Breast epithelium (tissue), 4 donors: ENCODE measurements around the gene KIF18A. TPM values are rescaled to one million over a fixed set of nuclear protein-coding genes. Genes with fewer than 3 reads are reported as not detected.

Experiments
- DNase-seq, 2 donors: peaks; one replicate each; pipeline ENCODE4 v3.0.0-alpha.2; 2019; ENCODE audit warnings: low spot score in 2 of 2
- H3K27ac ChIP-seq, 2 donors: fragments of 200-600 bp; sonication (generic) in 1 of 2; one replicate each; pipeline ENCODE4 v1.5.1; 2016 to 2019; ENCODE audit warnings: mild to moderate bottlenecking in 1 of 2
- H3K27me3 ChIP-seq, 2 donors: fragments of 200-600 bp; sonication (generic) in 1 of 2; one replicate each; pipeline versions ENCODE4 v1.5.1 to v1.6.0; 2017 to 2019; ENCODE audit warnings: control low read depth in 1 of 2, mild to moderate bottlenecking in 1 of 2
- H3K36me3 ChIP-seq: fragments of 200-600 bp; one replicate; pipeline ENCODE4 v1.5.1; 2019
- H3K4me1 ChIP-seq, 2 donors: fragments of 200-600 bp; sonication (generic); one replicate each; pipeline ENCODE4 v1.5.1; 2016 to 2019; ENCODE audit warnings: control low read depth in 1 of 2
- H3K4me3 ChIP-seq, 3 donors: fragments of 200-600 bp; sonication (generic); 1 replicate in 2 of 3; 2 replicates in 1 of 3; pipeline ENCODE4 v1.5.1; 2016 to 2019; ENCODE audit warnings: mild to moderate bottlenecking in 3 of 3, moderate library complexity in 2 of 3
- H3K9me3 ChIP-seq, 2 donors: fragments of 200-600 bp; sonication (generic) in 1 of 2; one replicate each; pipeline ENCODE4 v1.5.1; 2016 to 2019; ENCODE audit warnings: control low read depth in 1 of 2
- CTCF ChIP-seq, 3 donors: fragments of 450-650 bp; IDR thresholded peaks; one replicate each; pipeline ENCODE4 v1.5.1; 2016 to 2017; ENCODE audit warnings: antibody characterized with exemption in 3 of 3, mild to moderate bottlenecking in 3 of 3, moderate library complexity in 3 of 3
- POLR2A ChIP-seq: fragments of 450-650 bp; IDR thresholded peaks from one replicate; pipeline ENCODE4 v1.6.1; 2016; ENCODE audit warnings: antibody characterized with exemption, mild to moderate bottlenecking, moderate library complexity
- POLR2AphosphoS5 ChIP-seq, 3 donors: sonication (generic); formaldehyde crosslinking; IDR thresholded peaks; one replicate each; pipeline ENCODE4 v1.6.1; 2017; ENCODE audit warnings: antibody characterized with exemption in 3 of 3
- intact Hi-C: fragments of 100-400 bp; cut with DNase I; formaldehyde crosslinking; loops from one replicate; pipeline ENCODE4 v1.15.1; 2023; ENCODE audit warnings: low total_unique reads
- total RNA-seq, 3 donors: library from RNA; depleted of rRNA; stranded (reverse); fragments of >200 nt; gene quantifications; one replicate each; pipeline ENCODE4 v1.1.0, GENCODE V29; 2016

The KIF18A gene
- total RNA-seq, 3 donors from 2014 or later, result 0.32 to 1.5 (median 0.33) TPM

DNA sequence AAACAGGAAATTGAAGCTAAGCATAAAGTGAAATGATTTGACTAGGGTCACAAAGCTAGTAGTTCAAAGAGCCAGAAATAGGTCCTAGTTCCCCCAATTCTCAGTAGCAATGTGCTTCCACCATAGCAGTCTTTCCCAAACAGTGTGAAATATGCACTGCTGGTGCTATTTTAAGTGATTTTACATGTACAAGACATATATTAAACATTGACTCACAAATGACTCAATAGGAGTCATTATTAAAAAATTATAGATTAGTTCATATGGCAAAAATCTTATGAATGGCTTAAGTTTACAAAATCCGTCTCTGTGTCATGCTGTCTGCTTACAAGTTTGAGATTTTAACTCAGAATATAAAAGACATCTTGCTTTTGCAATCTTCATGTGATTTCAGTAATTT lies 21.4 kb downstream of the KIF18A start:
- H3K4me3 ChIP-seq, result no peak overlapping the region
- no peak for DNase-seq
- H3K36me3 ChIP-seq, result no peaks in the 10 kb centered on the region
- H3K4me1 ChIP-seq, result no peaks in the 10 kb centered on the region
- intact Hi-C loops, result no loop called here
- no peaks in the 10 kb centered on the region for H3K9me3 ChIP-seq
- H3K27me3 ChIP-seq, result no peaks in the 10 kb centered on the region
- no peak overlapping the region for H3K27ac ChIP-seq
- TF ChIP-seq POLR2A, result no peak
- TF ChIP-seq POLR2AphosphoS5 (IDR thresholded peaks at IDR 0.05), result no peak
- TF ChIP-seq CTCF (IDR thresholded peaks at IDR 0.05), result no peak

DNA sequence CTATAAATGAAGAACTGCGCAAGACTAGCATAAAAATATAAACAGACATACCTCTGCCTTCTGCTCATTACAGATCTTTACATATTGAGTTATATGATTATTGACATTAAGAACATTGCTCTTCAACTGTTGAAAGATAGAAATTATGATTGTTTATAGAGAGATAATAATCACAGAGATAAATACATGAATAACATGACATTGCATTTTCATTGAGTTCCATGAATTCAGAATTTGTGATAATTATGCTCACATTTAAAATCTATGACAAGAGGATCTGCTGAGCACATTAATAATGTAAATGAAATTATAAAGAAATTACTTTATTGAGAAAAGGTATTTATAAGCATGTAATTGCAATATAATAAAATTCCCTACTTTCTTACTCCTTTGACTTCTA lies 24.8 kb downstream of the KIF18A start:
- TF ChIP-seq POLR2AphosphoS5 (IDR thresholded peaks at IDR 0.05), result no peak
- TF ChIP-seq CTCF (IDR thresholded peaks at IDR 0.05), result no peak
- no peak for TF ChIP-seq POLR2A
- H3K4me1 ChIP-seq, result no peaks in the 10 kb centered on the region
- no peak overlapping the region for H3K4me3 ChIP-seq
- H3K9me3 ChIP-seq, result no peaks in the 10 kb centered on the region
- no peak overlapping the region for H3K27ac ChIP-seq
- no peaks in the 10 kb centered on the region for H3K36me3 ChIP-seq
- intact Hi-C loops, result no loop called here
- H3K27me3 ChIP-seq, result no peaks in the 10 kb centered on the region
- DNase-seq, result no peak

- TF ChIP-seq CTCF (IDR thresholded peaks at IDR 0.05), result no peak
- no peak for TF ChIP-seq POLR2AphosphoS5 (IDR thresholded peaks at IDR 0.05)
- TF ChIP-seq POLR2A, result no peak
- intact Hi-C loops, result no loop called here
- Histone ChIP-seq H3K4me1 (no peaks in the 10 kb centered on the region), H3K27me3 (no peaks in the 10 kb centered on the region), H3K9me3 (no peaks in the 10 kb centered on the region), H3K27ac (no peak overlapping the region), H3K4me3 (no peak overlapping the region), H3K36me3 (no peaks in the 10 kb centered on the region)
- DNase-seq, result no peak
Observed at GRCh38 chr11:28077521-28077920, 30.4 kb downstream of the KIF18A start.

DNA sequence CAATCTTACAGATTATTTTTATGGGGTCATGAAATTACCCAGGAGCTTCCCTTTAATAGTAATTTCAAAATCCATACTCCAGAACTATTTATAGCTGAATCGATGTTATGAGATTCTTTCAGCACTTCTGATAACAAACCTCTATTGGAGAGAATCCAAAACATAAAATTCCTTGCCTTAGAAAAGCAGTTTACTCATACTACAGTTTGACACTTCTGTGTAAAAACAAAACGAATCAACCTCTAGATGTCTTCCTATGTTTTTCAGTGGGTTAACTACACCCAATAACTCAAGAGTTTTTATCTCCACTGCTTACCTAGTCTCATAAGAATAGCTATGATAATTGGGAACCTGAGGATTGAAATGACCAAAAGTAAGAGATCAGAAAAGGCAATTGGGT lies 35.6 kb downstream of the KIF18A start:
- DNase-seq, result no peak
- Histone ChIP-seq H3K27me3 (no peaks in the 10 kb centered on the region), H3K27ac (no peak overlapping the region), H3K36me3 (no peaks in the 10 kb centered on the region), H3K4me1 (no peaks in the 10 kb centered on the region), H3K4me3 (no peak overlapping the region), H3K9me3 (no peaks in the 10 kb centered on the region)
- intact Hi-C loops, result no loop called here
- TF ChIP-seq CTCF (IDR thresholded peaks at IDR 0.05) (no peak), POLR2A (no peak), POLR2AphosphoS5 (IDR thresholded peaks at IDR 0.05) (no peak)

GRCh38 chr11:28071305-28071704 lies 36.7 kb downstream of the KIF18A start:
- intact Hi-C loops, result no loop called here
- H3K27ac ChIP-seq, result no peak overlapping the region
- DNase-seq, result no peak
- H3K9me3 ChIP-seq, result no peaks in the 10 kb centered on the region
- no peaks in the 10 kb centered on the region for H3K27me3 ChIP-seq
- no peak overlapping the region for H3K4me3 ChIP-seq
- TF ChIP-seq CTCF (IDR thresholded peaks at IDR 0.05) (no peak), POLR2A (no peak), POLR2AphosphoS5 (IDR thresholded peaks at IDR 0.05) (no peak)
- H3K4me1 ChIP-seq, result no peaks in the 10 kb centered on the region
- no peaks in the 10 kb centered on the region for H3K36me3 ChIP-seq
